GM12878 (cell line): Measurements from ENCODE around the gene TNF. TPM values are rescaled to one million over a fixed set of nuclear protein-coding genes. Genes with fewer than 3 reads are reported as not detected.
A peak's percentile ranks its signal among the peaks of the same experiment; 100 is the strongest.

Source experiments
- ASH2L ChIP-seq: fragments of 300-600, 200-600 bp; sonication (generic); IDR thresholded peaks from 2 replicates; pipeline ENCODE4 v1.6.1; 2017; ENCODE audit warnings: low read depth, mild to moderate bottlenecking, borderline replicate concordance
- CBFB ChIP-seq: IDR thresholded peaks from 2 replicates; pipeline ENCODE4 v1.6.1; 2016; ENCODE audit warnings: antibody characterized with exemption, low read depth
- CEBPB ChIP-seq, 2 experiments: fragments of 150-350 bp in 1 of 2; IDR thresholded peaks; 2 replicates each; pipeline ENCODE4 v1.6.1; 2012 to 2014; ENCODE audit warnings: low read depth in 2 of 2, low read length in 2 of 2, borderline replicate concordance in 1 of 2, inconsistent platforms in 1 of 2
- IRF3 ChIP-seq: fragments of 450-650 bp; IDR thresholded peaks from 2 replicates; pipeline ENCODE4 v1.6.1; 2014; ENCODE audit warnings: mild to moderate bottlenecking
- KAT2A ChIP-seq: conservative IDR thresholded peaks from 2 replicates; pipeline ENCODE4 v1.6.1; 2011; ENCODE audit warnings: low read depth, low read length; ENCODE audit not compliant: control insufficient read depth
- LARP7 ChIP-seq: fragments of 450-650 bp; IDR thresholded peaks from 2 replicates; pipeline ENCODE4 v1.6.1; 2017; ENCODE audit warnings: mild to moderate bottlenecking
- NFIC ChIP-seq: IDR thresholded peaks from 2 replicates; pipeline ENCODE4 v1.6.1; 2012; ENCODE audit warnings: low read depth, mild to moderate bottlenecking, inconsistent platforms, low read length, moderate library complexity
- SP1 ChIP-seq: IDR thresholded peaks from one replicate; pipeline ENCODE4 v1.6.1; 2011; ENCODE audit warnings: low read depth, low read length
- SREBF1 ChIP-seq: IDR thresholded peaks from 2 replicates; pipeline ENCODE4 v1.6.1; 2012; ENCODE audit warnings: mild to moderate bottlenecking, low read length
- SRF ChIP-seq, 2 experiments: IDR thresholded peaks; 2 replicates each; pipeline ENCODE4 v1.6.1; 2011; ENCODE audit warnings: low read depth in 2 of 2, low read length in 2 of 2, mild to moderate bottlenecking in 1 of 2, moderate library complexity in 1 of 2
- STAT3 ChIP-seq: IDR thresholded peaks from 2 replicates; pipeline ENCODE4 v1.6.1; 2011; ENCODE audit warnings: low read depth, low read length, improper control_type of control experiment
- SUPT20H ChIP-seq: IDR thresholded peaks from 2 replicates; pipeline ENCODE4 v1.6.1; 2011; ENCODE audit warnings: low read depth, mild to moderate bottlenecking, low read length, moderate library complexity, borderline replicate concordance; ENCODE audit not compliant: control insufficient read depth
- TBL1XR1 ChIP-seq: IDR thresholded peaks from 2 replicates; pipeline ENCODE4 v1.6.1; 2012; ENCODE audit warnings: low read depth, low read length, improper control_type of control experiment
- USF1 ChIP-seq: IDR thresholded peaks from 2 replicates; pipeline ENCODE4 v1.6.1; 2011; ENCODE audit warnings: borderline replicate concordance, low read depth, mild to moderate bottlenecking, moderate library complexity, mixed read lengths, low read length; ENCODE audit not compliant: insufficient read depth; ENCODE audit errors: extremely low read length
- YY1 ChIP-seq: IDR thresholded peaks from 2 replicates; pipeline ENCODE4 v1.6.1; 2011; ENCODE audit warnings: low read depth, mild to moderate bottlenecking, low read length
- ZNF384 ChIP-seq: IDR thresholded peaks from 2 replicates; pipeline ENCODE4 v1.6.1; 2012; ENCODE audit warnings: low read depth, mild to moderate bottlenecking, low read length, improper control_type of control experiment, borderline replicate concordance
- ZNF622 ChIP-seq: fragments of 450-650 bp; IDR thresholded peaks from 2 replicates; pipeline ENCODE4 v1.6.1; 2017; ENCODE audit warnings: mild to moderate bottlenecking, inconsistent platforms
- polyA plus RNA-seq, 11 experiments: library from polyadenylated mRNA; depleted of rRNA in 4 of 11; unstranded in 6 of 11; stranded (reverse) in 5 of 11; fragments of >200 nt; fragmentation: Nextera tagmentation in 4 of 11; fragmentation: Illumina TruSeq in 1 of 11; extraction: Ambion mirVana in 4 of 11; extraction: Trizol in 1 of 11; gene quantifications; 1 replicate in 1 of 11; 2 replicates in 10 of 11; pipeline versions ENCODE4 v1.2.1 to v1.2.3, GENCODE V29; 2011 to 2016; ENCODE audit warnings: inconsistent platforms in 2 of 11, missing spikeins in 2 of 11, low read depth in 1 of 11
- total RNA-seq, 4 experiments: library from RNA; depleted of rRNA in 3 of 4; stranded (reverse); fragments of >200 nt in 3 of 4; fragmentation: Illumina TruSeq in 1 of 4; extraction: Trizol in 1 of 4; gene quantifications; 2 replicates each; pipeline versions ENCODE4 v1.2.1 to v1.2.3, GENCODE V29; 2013 to 2021
- TF ChIP-seq, protein P1 (sequence below): fragments of 450-650 bp; formaldehyde crosslinking; IDR thresholded peaks from 2 replicates; pipeline ENCODE4 v1.5.0; 2022; ENCODE audit warnings: mild to moderate bottlenecking, missing genetic modification characterization
- TF ChIP-seq, protein P2 (sequence below): fragments of 450-650 bp; formaldehyde crosslinking; IDR thresholded peaks from 2 replicates; pipeline ENCODE4 v1.4.0; 2022; ENCODE audit warnings: mild to moderate bottlenecking, moderate library complexity

The TNF gene
- total and polyA plus RNA-seq, 10 of the 15 experiments (the other 5 are each of a cell fraction or from before 2014, with no cell fraction given) = 18.0 to 94.8 (median 61.9) TPM

- TF ChIP-seq, protein P1, sequence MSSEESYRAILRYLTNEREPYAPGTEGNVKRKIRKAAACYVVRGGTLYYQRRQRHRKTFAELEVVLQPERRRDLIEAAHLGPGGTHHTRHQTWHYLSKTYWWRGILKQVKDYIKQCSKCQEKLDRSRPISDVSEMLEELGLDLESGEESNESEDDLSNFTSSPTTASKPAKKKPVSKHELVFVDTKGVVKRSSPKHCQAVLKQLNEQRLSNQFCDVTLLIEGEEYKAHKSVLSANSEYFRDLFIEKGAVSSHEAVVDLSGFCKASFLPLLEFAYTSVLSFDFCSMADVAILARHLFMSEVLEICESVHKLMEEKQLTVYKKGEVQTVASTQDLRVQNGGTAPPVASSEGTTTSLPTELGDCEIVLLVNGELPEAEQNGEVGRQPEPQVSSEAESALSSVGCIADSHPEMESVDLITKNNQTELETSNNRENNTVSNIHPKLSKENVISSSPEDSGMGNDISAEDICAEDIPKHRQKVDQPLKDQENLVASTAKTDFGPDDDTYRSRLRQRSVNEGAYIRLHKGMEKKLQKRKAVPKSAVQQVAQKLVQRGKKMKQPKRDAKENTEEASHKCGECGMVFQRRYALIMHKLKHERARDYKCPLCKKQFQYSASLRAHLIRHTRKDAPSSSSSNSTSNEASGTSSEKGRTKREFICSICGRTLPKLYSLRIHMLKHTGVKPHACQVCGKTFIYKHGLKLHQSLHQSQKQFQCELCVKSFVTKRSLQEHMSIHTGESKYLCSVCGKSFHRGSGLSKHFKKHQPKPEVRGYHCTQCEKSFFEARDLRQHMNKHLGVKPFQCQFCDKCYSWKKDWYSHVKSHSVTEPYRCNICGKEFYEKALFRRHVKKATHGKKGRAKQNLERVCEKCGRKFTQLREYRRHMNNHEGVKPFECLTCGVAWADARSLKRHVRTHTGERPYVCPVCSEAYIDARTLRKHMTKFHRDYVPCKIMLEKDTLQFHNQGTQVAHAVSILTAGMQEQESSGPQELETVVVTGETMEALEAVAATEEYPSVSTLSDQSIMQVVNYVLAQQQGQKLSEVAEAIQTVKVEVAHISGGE (CRISPR knock-in tag) = no peak
- TF ChIP-seq SUPT20H = no peak
- TF ChIP-seq CBFB = peak; percentile 71
- TF ChIP-seq SREBF1 = no peak
- TF ChIP-seq YY1 = no peak; the same call in 1 of the 2 replicates
- TF ChIP-seq ASH2L = no peak
- no peak for TF ChIP-seq ZNF622
- TF ChIP-seq NFIC = no peak
- TF ChIP-seq, protein P2, sequence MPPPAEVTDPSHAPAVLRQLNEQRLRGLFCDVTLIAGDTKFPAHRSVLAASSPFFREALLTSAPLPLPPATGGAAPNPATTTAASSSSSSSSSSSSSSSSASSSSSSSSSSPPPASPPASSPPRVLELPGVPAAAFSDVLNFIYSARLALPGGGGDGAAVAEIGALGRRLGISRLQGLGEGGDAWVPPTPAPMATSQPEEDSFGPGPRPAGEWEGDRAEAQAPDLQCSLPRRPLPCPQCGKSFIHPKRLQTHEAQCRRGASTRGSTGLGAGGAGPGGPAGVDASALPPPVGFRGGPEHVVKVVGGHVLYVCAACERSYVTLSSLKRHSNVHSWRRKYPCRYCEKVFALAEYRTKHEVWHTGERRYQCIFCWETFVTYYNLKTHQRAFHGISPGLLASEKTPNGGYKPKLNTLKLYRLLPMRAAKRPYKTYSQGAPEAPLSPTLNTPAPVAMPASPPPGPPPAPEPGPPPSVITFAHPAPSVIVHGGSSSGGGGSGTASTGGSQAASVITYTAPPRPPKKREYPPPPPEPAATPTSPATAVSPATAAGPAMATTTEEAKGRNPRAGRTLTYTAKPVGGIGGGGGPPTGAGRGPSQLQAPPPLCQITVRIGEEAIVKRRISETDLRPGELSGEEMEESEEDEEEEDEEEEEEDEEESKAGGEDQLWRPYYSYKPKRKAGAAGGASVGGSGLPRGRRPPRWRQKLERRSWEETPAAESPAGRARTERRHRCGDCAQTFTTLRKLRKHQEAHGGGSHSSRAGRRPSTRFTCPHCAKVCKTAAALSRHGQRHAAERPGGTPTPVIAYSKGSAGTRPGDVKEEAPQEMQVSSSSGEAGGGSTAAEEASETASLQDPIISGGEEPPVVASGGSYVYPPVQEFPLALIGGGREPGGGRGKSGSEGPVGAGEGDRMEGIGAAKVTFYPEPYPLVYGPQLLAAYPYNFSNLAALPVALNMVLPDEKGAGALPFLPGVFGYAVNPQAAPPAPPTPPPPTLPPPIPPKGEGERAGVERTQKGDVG (CRISPR knock-in tag) = no peak
- no peak for TF ChIP-seq SP1
- TF ChIP-seq STAT3 = no peak
- no peak for TF ChIP-seq SRF (IDR thresholded peaks at IDR 0.05; ENCODE audit: low read depth in 2 of 2, low read length in 2 of 2)
- TF ChIP-seq TBL1XR1 = peak; percentile 74; the same call in 1 of the 2 replicates
- TF ChIP-seq LARP7 = peak; percentile 59; the same call in 1 of the 2 replicates
- no peak for TF ChIP-seq ZNF384
- TF ChIP-seq IRF3 = no peak
- no peak for TF ChIP-seq KAT2A
- TF ChIP-seq USF1 = no peak
- no peak for TF ChIP-seq CEBPB (IDR thresholded peaks at IDR 0.05; ENCODE audit: borderline replicate concordance in 1 of 2, low read depth in 2 of 2, low read length in 2 of 2)
These were observed 3.1 kb upstream of the TNF start, which contains the start of gene LTA (continued) for GRCh38 chr6:31572041-31572911.
